ENCODE data around the gene LHFPL3.

LHFPL3 gene

GRCh38 chr7:104395162-104395561, 66.8 kb downstream of the LHFPL3 start:
- DNase-seq (no peak), ATAC-seq (ENCODE audit: insufficient read depth, low read depth) (no peak)
- H3K4me1 ChIP-seq (ENCODE audit: insufficient read depth, low read length): no peaks in the 10 kb centered on the region
- H3K9me3 ChIP-seq (ENCODE audit: insufficient read depth, low read length, severe bottlenecking): no peaks in the 10 kb centered on the region
- H4K20me1 ChIP-seq (ENCODE audit: insufficient read depth, low read length): no peaks in the 10 kb centered on the region
- no peaks in the 10 kb centered on the region for H3K36me3 ChIP-seq (ENCODE audit: insufficient read depth, low read length)
- H3K79me2 ChIP-seq (ENCODE audit: insufficient read depth, low read length): no peaks in the 10 kb centered on the region
- H3K27ac ChIP-seq (ENCODE audit: low read length): no peak overlapping the region
- no peak overlapping the region for H2AFZ ChIP-seq (ENCODE audit: low read depth, low read length)
- TF ChIP-seq CTCF (IDR thresholded peaks at IDR 0.05; ENCODE audit: borderline replicate concordance, extremely low read depth, low read length, poor library complexity, severe bottlenecking): no peak
- no peak for TF ChIP-seq EZH2 (IDR thresholded peaks at IDR 0.05; ENCODE audit: borderline replicate concordance, low read depth, low read length, severe bottlenecking)
- H3K4me3 ChIP-seq (ENCODE audit: low read depth in 1 of 2, low read length in 2 of 2): no peak overlapping the region
- H3K9ac ChIP-seq (ENCODE audit: low read depth, low read length): no peak overlapping the region
- no peak overlapping the region for H3K4me2 ChIP-seq (ENCODE audit: insufficient read depth, low read length)
- peaks cover 3% of the 10 kb centered on the region for H3K27me3 ChIP-seq (ENCODE audit: insufficient read depth, low read length, poor library complexity)

DNA sequence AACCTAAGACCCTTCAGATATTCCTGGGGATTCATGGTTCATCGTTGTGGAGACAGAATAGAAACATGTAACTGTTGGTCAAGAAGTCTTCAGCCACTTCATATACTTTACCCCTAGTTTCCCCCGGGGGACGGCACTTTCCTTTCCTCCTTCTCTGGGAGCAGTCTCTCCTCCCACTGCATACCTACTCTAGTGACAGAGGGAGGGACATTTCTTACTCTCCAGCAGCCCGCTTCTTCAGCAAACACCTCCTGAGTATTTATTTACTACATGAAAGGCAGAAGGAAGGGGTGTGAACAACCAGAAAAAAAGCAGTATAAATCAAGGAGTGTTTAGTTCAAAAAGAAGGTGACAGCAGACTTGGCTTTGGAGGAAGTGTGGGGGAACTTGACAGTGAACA, 69.0 kb downstream of the LHFPL3 start:
- ATAC-seq (ENCODE audit: insufficient read depth, low read depth) (no peak), DNase-seq (no peak)
- no peak overlapping the region for H3K4me3 ChIP-seq (ENCODE audit: low read depth in 1 of 2, low read length in 2 of 2)
- H3K27ac ChIP-seq (ENCODE audit: low read length): no peak overlapping the region
- H3K4me1 ChIP-seq (ENCODE audit: insufficient read depth, low read length): no peaks in the 10 kb centered on the region
- H3K9me3 ChIP-seq (ENCODE audit: insufficient read depth, low read length, severe bottlenecking): no peaks in the 10 kb centered on the region
- no peaks in the 10 kb centered on the region for H3K36me3 ChIP-seq (ENCODE audit: insufficient read depth, low read length)
- H4K20me1 ChIP-seq (ENCODE audit: insufficient read depth, low read length): no peaks in the 10 kb centered on the region
- no peak overlapping the region for H3K9ac ChIP-seq (ENCODE audit: low read depth, low read length)
- no peak overlapping the region for H3K4me2 ChIP-seq (ENCODE audit: insufficient read depth, low read length)
- H2AFZ ChIP-seq (ENCODE audit: low read depth, low read length): no peak overlapping the region
- H3K79me2 ChIP-seq (ENCODE audit: insufficient read depth, low read length): no peaks in the 10 kb centered on the region
- no peak for TF ChIP-seq EZH2 (IDR thresholded peaks at IDR 0.05; ENCODE audit: borderline replicate concordance, low read depth, low read length, severe bottlenecking)
- no peak for TF ChIP-seq CTCF (IDR thresholded peaks at IDR 0.05; ENCODE audit: borderline replicate concordance, extremely low read depth, low read length, poor library complexity, severe bottlenecking)
- H3K27me3 ChIP-seq (ENCODE audit: insufficient read depth, low read length, poor library complexity): peaks cover 3% of the 10 kb centered on the region

DNA sequence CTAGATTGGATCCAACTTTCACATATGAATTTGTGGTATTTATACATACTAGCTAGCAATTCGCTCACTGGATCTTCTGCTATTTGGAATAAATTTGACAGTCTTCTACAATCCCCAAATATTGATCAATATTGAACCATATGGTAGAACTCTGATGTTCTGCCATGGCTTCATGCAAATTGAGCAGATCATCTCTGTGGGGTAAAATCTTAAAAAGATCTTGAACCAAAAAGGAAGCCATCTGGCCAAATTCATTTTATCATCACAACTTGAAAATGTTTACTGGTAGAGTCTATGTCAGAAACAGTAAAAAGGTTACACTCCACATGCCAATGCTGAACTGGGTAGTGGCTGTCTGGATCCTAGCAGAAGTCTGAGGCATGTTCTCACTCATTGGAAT, 80.0 kb downstream of the LHFPL3 start:
- Histone ChIP-seq H3K4me2 (ENCODE audit: insufficient read depth, low read length) (no peak overlapping the region), H3K9ac (ENCODE audit: low read depth, low read length) (no peak overlapping the region), H2AFZ (ENCODE audit: low read depth, low read length) (no peak overlapping the region), H3K9me3 (ENCODE audit: insufficient read depth, low read length, severe bottlenecking) (no peaks in the 10 kb centered on the region), H3K4me3 (ENCODE audit: low read depth in 1 of 2, low read length in 2 of 2) (no peak overlapping the region), H4K20me1 (ENCODE audit: insufficient read depth, low read length) (no peaks in the 10 kb centered on the region), H3K4me1 (ENCODE audit: insufficient read depth, low read length) (no peaks in the 10 kb centered on the region), H3K79me2 (ENCODE audit: insufficient read depth, low read length) (no peaks in the 10 kb centered on the region), H3K27ac (ENCODE audit: low read length) (no peak overlapping the region), H3K27me3 (ENCODE audit: insufficient read depth, low read length, poor library complexity) (peaks cover 20% of the 10 kb centered on the region), H3K36me3 (ENCODE audit: insufficient read depth, low read length) (no peaks in the 10 kb centered on the region)
- no peak for ATAC-seq (ENCODE audit: insufficient read depth, low read depth)
- TF ChIP-seq EZH2 (IDR thresholded peaks at IDR 0.05; ENCODE audit: borderline replicate concordance, low read depth, low read length, severe bottlenecking) (no peak), CTCF (IDR thresholded peaks at IDR 0.05; ENCODE audit: borderline replicate concordance, extremely low read depth, low read length, poor library complexity, severe bottlenecking) (no peak)
- DNase-seq: no peak

GRCh38 chr7:104410742-104411141, 82.3 kb downstream of the LHFPL3 start:
- no peak overlapping the region for H2AFZ ChIP-seq (ENCODE audit: low read depth, low read length)
- H3K4me2 ChIP-seq (ENCODE audit: insufficient read depth, low read length): no peak overlapping the region
- H3K9me3 ChIP-seq (ENCODE audit: insufficient read depth, low read length, severe bottlenecking): no peaks in the 10 kb centered on the region
- ATAC-seq (ENCODE audit: insufficient read depth, low read depth) (no peak), DNase-seq (no peak)
- no peaks in the 10 kb centered on the region for H3K79me2 ChIP-seq (ENCODE audit: insufficient read depth, low read length)
- peaks cover 22% of the 10 kb centered on the region for H3K27me3 ChIP-seq (ENCODE audit: insufficient read depth, low read length, poor library complexity)
- no peak overlapping the region for H3K9ac ChIP-seq (ENCODE audit: low read depth, low read length)
- no peaks in the 10 kb centered on the region for H3K4me1 ChIP-seq (ENCODE audit: insufficient read depth, low read length)
- no peaks in the 10 kb centered on the region for H3K36me3 ChIP-seq (ENCODE audit: insufficient read depth, low read length)
- H4K20me1 ChIP-seq (ENCODE audit: insufficient read depth, low read length): no peaks in the 10 kb centered on the region
- H3K27ac ChIP-seq (ENCODE audit: low read length): no peak overlapping the region
- TF ChIP-seq EZH2 (IDR thresholded peaks at IDR 0.05; ENCODE audit: borderline replicate concordance, low read depth, low read length, severe bottlenecking) (no peak), CTCF (IDR thresholded peaks at IDR 0.05; ENCODE audit: borderline replicate concordance, extremely low read depth, low read length, poor library complexity, severe bottlenecking) (no peak)
- no peak overlapping the region for H3K4me3 ChIP-seq (ENCODE audit: low read depth in 1 of 2, low read length in 2 of 2)
